ENCODE results near the gene DNAJB13. TPM values are rescaled to one million over a fixed set of nuclear protein-coding genes. Genes with fewer than 3 reads are reported as not detected.

Gene DNAJB13
- total RNA-seq, 2 donors from 2014 or later = 1.8 TPM; not detected in 1

- no peaks in the 10 kb centered on the region for H3K27me3 ChIP-seq (replicated peaks; ENCODE audit: insufficient read depth)
- ATAC-seq (ENCODE audit: insufficient number of reproducible peaks, low FRiP score, low read depth) (no peak), DNase-seq (ENCODE audit: low spot score) (no peak)
- no peak for TF ChIP-seq CTCF (IDR thresholded peaks at IDR 0.05)
- no peaks in the 10 kb centered on the region for H3K4me1 ChIP-seq (ENCODE audit: control insufficient read depth in 1 of 2, low read depth in 2 of 2)
- no peak overlapping the region for H3K27ac ChIP-seq
- H3K36me3 ChIP-seq = no peaks in the 10 kb centered on the region
- H3K9me3 ChIP-seq = no peaks in the 10 kb centered on the region
- no peak overlapping the region for H3K4me3 ChIP-seq
These were observed 61.4 kb downstream of the DNAJB13 start for GRCh38 chr11:74012074-74012809.

GRCh38 chr11:74013141-74013540 lies 62.3 kb downstream of the DNAJB13 start:
- Histone ChIP-seq H3K27me3 (replicated peaks; ENCODE audit: insufficient read depth) (no peaks in the 10 kb centered on the region), H3K9me3 (no peaks in the 10 kb centered on the region), H3K27ac (no peak overlapping the region), H3K4me1 (ENCODE audit: control insufficient read depth in 1 of 2, low read depth in 2 of 2) (peaks cover 0 to 4% of the 10 kb centered on the region in 2 donors), H3K36me3 (no peaks in the 10 kb centered on the region), H3K4me3 (no peak overlapping the region)
- no peak for TF ChIP-seq CTCF (IDR thresholded peaks at IDR 0.05)
- no peak for ATAC-seq (ENCODE audit: insufficient number of reproducible peaks, low FRiP score, low read depth)
- no peak for DNase-seq (ENCODE audit: low spot score)

- Histone ChIP-seq H3K27ac (no peak overlapping the region), H3K4me1 (ENCODE audit: control insufficient read depth in 1 of 2, low read depth in 2 of 2) (peaks cover 10 to 22% of the 10 kb centered on the region in 2 donors), H3K4me3 (no peak overlapping the region), H3K27me3 (replicated peaks; ENCODE audit: insufficient read depth) (no peaks in the 10 kb centered on the region), H3K36me3 (no peaks in the 10 kb centered on the region), H3K9me3 (no peaks in the 10 kb centered on the region)
- DNase-seq (ENCODE audit: low spot score) = no peak
- no peak for TF ChIP-seq CTCF (IDR thresholded peaks at IDR 0.05)
- ATAC-seq (ENCODE audit: insufficient number of reproducible peaks, low FRiP score, low read depth) = no peak
These were observed 64.1 kb downstream of the DNAJB13 start for GRCh38 chr11:74014880-74015279.

- DNase-seq (ENCODE audit: low spot score) = no peak
- no peak for ATAC-seq (ENCODE audit: insufficient number of reproducible peaks, low FRiP score, low read depth)
- no peaks in the 10 kb centered on the region for H3K9me3 ChIP-seq
- H3K4me1 ChIP-seq (ENCODE audit: control insufficient read depth in 1 of 2, low read depth in 2 of 2) = peaks cover 10 to 26% of the 10 kb centered on the region in 2 donors
- no peak overlapping the region for H3K27ac ChIP-seq
- H3K36me3 ChIP-seq = no peaks in the 10 kb centered on the region
- no peak for TF ChIP-seq CTCF (IDR thresholded peaks at IDR 0.05)
- H3K27me3 ChIP-seq (replicated peaks; ENCODE audit: insufficient read depth) = no peaks in the 10 kb centered on the region
- no peak overlapping the region for H3K4me3 ChIP-seq
These were observed 65.3 kb downstream of the DNAJB13 start for GRCh38 chr11:74015919-74016684.

- H3K27me3 ChIP-seq (replicated peaks; ENCODE audit: insufficient read depth) = no peaks in the 10 kb centered on the region
- H3K27ac ChIP-seq = peak overlapping the region in 1 of 2 donors; percentile 64
- TF ChIP-seq CTCF (IDR thresholded peaks at IDR 0.05) = no peak
- peaks cover 10 to 26% of the 10 kb centered on the region in 2 donors for H3K4me1 ChIP-seq (ENCODE audit: control insufficient read depth in 1 of 2, low read depth in 2 of 2)
- H3K4me3 ChIP-seq = no peak overlapping the region
- DNase-seq (ENCODE audit: low spot score) (no peak), ATAC-seq (ENCODE audit: insufficient number of reproducible peaks, low FRiP score, low read depth) (no peak)
- no peaks in the 10 kb centered on the region for H3K9me3 ChIP-seq
- no peaks in the 10 kb centered on the region for H3K36me3 ChIP-seq
These were observed 66.8 kb downstream of the DNAJB13 start for GRCh38 chr11:74017631-74018030.
